HG02870 (cell line): ENCODE data around the gene ZDHHC20.

Experiments used
- ATAC-seq: cut with Tn5 transposase; IDR thresholded peaks from one replicate; pipeline ENCODE4 v1.9.1; 2021; ENCODE audit warnings: mild to moderate bottlenecking, moderate library complexity; ENCODE audit not compliant: unreplicated experiment

Gene ZDHHC20

DNA sequence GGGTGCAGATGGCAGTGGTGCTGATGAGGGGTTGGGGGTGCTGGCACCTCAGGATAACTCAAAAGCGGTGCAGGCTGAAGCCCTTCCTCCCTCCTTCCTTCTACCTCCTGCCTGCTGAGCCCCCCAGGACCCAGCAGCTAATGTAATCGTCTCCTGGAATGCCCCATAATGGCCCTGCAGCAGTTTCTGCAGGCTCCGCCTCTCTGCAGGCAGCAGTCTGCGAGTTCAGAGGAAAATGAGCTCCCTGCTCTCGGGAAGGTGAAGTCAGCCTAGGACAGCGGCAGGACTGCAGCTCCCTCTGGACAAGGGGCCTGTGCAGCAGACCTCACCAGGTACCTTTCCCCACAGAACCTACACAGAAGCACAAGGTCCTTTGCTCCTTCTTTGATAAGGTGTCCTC lies 130.9 kb downstream of the ZDHHC20 start:
- no peak for ATAC-seq

DNA sequence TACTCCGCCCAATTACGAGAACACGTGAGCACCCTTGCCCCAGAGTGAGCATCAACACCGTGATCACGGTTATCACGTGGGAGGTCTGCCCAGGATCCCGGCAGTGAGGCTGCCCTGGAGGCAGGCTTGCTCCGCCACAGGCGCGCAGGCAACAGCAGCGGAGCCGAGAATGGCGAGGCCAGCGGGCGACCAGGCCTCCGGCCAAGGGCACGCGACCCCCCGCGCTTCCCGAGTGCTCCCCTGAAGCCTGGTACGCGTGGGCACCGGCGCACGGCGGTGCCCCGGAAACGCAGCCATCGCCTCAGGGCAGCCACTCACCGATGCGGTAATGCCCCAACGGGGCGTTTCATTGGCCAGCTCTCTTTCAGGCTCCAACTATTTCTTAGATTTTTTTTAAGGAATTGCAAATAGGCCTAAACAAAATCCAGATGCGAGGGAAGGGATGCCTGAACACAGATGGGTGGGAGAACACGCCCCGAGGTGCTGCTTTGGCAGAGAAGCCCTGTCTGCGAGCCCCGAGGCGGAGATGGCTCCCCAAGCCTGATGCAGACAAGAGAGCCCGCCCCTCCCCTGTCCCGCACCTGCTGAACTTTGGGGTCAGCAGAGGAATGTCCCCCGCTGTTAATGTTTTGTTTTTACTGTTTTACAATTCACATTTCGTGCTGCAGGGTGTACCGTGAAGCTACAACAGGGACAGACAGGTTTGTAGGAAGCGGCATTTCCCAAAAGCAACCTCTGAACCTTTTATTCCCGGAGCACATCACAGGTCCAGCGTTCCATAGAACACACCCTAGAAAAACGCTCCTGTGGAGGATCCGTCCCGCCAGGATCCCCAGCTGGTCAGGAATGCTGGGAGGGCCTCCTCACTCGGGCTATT lies 132.7 kb downstream of the ZDHHC20 start:
- no peak for ATAC-seq

DNA sequence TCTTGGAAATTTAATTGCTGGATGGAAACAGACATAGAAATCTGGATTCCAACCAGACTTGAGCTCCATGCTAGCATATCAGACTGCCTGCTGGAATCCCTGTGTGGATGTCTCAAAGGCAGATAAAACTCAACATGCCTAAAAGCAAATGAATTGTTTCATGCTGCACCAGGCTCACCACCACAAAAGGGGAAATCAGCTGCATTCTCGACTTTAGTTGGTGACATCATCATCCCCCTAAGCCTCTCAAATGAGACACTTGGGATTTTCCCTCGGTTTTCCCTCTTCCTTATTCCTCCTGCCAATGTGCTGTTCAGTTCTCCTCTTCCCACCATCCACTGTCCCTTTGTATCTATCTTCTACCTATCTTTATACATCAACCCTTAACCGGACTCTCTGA lies 134.3 kb downstream of the ZDHHC20 start:
- peak; percentile 43 for ATAC-seq

DNA sequence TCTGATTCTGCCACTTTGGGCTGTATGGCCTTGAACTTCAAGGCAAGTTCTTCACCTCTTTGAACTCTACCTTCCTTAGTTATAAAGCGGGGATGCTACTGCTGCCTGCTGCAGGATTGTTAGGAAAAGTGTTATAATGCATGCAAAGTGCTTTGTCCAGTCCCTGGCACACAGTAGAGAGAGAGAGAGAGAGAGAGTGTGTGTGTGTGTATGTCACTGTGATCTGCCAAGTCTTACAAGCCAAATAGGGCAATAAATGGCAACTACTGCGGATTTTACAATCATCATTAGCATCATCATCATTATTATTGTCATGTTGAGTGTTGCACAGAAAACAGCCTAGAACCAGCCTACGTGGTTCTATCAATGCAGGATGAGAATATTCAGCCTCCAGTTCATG lies 136.1 kb downstream of the ZDHHC20 start:
- no peak for ATAC-seq
